Measurements from ENCODE around the gene CRACR2A. TPM values are rescaled to one million over a fixed set of nuclear protein-coding genes. Genes with fewer than 3 reads are reported as not detected.

The CRACR2A gene
- polyA plus RNA-seq, 3 donors: 2.8 to 10.7 (median 5.8) TPM

DNA sequence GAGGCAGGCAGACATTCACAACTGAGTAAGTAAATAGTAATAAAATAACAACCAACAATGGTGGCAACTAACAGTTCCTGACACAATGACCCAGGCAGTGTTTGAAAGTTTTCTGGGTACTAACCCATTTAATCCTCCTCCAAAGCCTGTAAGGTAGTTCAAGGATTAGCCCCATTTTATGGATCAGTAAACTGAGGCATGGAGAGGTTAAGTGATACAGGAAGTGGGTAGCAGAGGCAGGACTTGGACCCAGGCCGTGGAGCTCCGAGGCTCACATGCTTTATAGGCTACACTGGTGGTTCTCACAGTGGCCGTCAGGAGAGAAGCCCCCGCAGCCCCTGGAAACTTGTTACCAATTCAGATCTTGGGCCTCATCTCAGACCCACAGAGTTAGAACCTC, 17.5 kb downstream of the CRACR2A start:
- Histone ChIP-seq H3K27ac (ENCODE audit: low read depth in 1 of 2, low read length in 2 of 2) (no peak overlapping the region), H3K9me3 (replicated peaks in 1 of 2; ENCODE audit: control insufficient read depth in 1 of 2, insufficient read depth in 1 of 2, low read length in 2 of 2) (no peaks in the 10 kb centered on the region), H2AFZ (ENCODE audit: insufficient read depth, low read depth, low read length, poor library complexity, severe bottlenecking) (no peak overlapping the region), H3K4me1 (ENCODE audit: control insufficient read depth in 1 of 2, insufficient read depth in 2 of 2, low read length in 2 of 2) (peaks cover 14 to 16% of the 10 kb centered on the region in 2 donors), H3K27me3 (ENCODE audit: control insufficient read depth in 2 of 2, insufficient read depth in 2 of 2, low read length in 2 of 2) (no peaks in the 10 kb centered on the region), H3K9ac (ENCODE audit: insufficient read depth, low read length, poor library complexity, severe bottlenecking) (no peak overlapping the region), H3K4me3 (replicated peaks in 1 of 3; ENCODE audit: low read depth in 2 of 3, low read length in 3 of 3) (no peak overlapping the region), H4K20me1 (ENCODE audit: insufficient read depth, low read length) (no peaks in the 10 kb centered on the region), H3K36me3 (replicated peaks in 1 of 2; ENCODE audit: control insufficient read depth in 1 of 2, insufficient read depth in 2 of 2, low read length in 2 of 2) (peaks cover 3 to 31% of the 10 kb centered on the region in 2 donors), H3K4me2 (replicated peaks; ENCODE audit: extremely low read depth, low read length, poor library complexity, severe bottlenecking) (no peak overlapping the region), H3K79me2 (ENCODE audit: insufficient read depth, low read length) (no peaks in the 10 kb centered on the region)
- H3K4me1 Mint-ChIP-seq: peaks cover 21% of the 10 kb centered on the region
- DNase-seq: no peak
- no peak overlapping the region for H3K4me3 Mint-ChIP-seq
- H3K36me3 Mint-ChIP-seq: peaks cover 45 to 56% of the 10 kb centered on the region in 2 donors
- WGBS (ENCODE audit: insufficient coverage): 96% methylated on average over 3 of the region's 4 CpGs
- TF ChIP-seq, protein P1, sequence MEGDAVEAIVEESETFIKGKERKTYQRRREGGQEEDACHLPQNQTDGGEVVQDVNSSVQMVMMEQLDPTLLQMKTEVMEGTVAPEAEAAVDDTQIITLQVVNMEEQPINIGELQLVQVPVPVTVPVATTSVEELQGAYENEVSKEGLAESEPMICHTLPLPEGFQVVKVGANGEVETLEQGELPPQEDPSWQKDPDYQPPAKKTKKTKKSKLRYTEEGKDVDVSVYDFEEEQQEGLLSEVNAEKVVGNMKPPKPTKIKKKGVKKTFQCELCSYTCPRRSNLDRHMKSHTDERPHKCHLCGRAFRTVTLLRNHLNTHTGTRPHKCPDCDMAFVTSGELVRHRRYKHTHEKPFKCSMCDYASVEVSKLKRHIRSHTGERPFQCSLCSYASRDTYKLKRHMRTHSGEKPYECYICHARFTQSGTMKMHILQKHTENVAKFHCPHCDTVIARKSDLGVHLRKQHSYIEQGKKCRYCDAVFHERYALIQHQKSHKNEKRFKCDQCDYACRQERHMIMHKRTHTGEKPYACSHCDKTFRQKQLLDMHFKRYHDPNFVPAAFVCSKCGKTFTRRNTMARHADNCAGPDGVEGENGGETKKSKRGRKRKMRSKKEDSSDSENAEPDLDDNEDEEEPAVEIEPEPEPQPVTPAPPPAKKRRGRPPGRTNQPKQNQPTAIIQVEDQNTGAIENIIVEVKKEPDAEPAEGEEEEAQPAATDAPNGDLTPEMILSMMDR (IDR thresholded peaks at IDR 0.05): no peak
- H3K27me3 Mint-ChIP-seq (ENCODE audit: low read depth in 3 of 3): peaks cover 0 to 2% (median 1%) of the 10 kb centered on the region in 3 donors
- intact Hi-C loops (cut with micrococcal nuclease): no loop called here
- no peaks in the 10 kb centered on the region for H3K9me3 Mint-ChIP-seq
- no peak overlapping the region for H3K27ac Mint-ChIP-seq

DNA sequence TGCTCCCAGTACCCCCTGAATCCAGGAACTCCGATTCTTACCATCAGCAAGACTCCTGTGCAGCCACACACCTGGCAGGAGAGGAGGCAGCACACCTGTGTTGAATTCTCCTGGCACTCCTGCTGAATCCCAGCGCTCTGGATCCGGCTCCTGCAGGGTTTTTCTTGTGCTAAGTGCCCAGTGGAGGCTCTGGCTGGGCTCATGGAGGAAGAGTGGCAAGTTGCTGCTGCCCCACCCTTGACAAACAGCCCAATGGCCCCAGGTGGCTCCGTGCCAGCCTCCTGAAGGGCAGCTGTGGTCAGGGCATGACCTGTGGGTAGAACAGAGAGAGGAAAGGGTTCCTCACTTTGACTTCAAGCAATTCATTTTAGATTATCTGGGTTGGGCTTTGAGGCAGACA, 20.0 kb downstream of the CRACR2A start:
- Histone ChIP-seq H3K9ac (ENCODE audit: insufficient read depth, low read length, poor library complexity, severe bottlenecking) (no peak overlapping the region), H4K20me1 (ENCODE audit: insufficient read depth, low read length) (no peaks in the 10 kb centered on the region), H2AFZ (ENCODE audit: insufficient read depth, low read depth, low read length, poor library complexity, severe bottlenecking) (no peak overlapping the region), H3K4me2 (replicated peaks; ENCODE audit: extremely low read depth, low read length, poor library complexity, severe bottlenecking) (no peak overlapping the region), H3K4me3 (replicated peaks in 1 of 3; ENCODE audit: low read depth in 2 of 3, low read length in 3 of 3) (no peak overlapping the region), H3K36me3 (replicated peaks in 1 of 2; ENCODE audit: control insufficient read depth in 1 of 2, insufficient read depth in 2 of 2, low read length in 2 of 2) (peaks cover 3 to 26% of the 10 kb centered on the region in 2 donors), H3K27ac (ENCODE audit: low read depth in 1 of 2, low read length in 2 of 2) (no peak overlapping the region), H3K9me3 (replicated peaks in 1 of 2; ENCODE audit: control insufficient read depth in 1 of 2, insufficient read depth in 1 of 2, low read length in 2 of 2) (no peaks in the 10 kb centered on the region), H3K27me3 (ENCODE audit: control insufficient read depth in 2 of 2, insufficient read depth in 2 of 2, low read length in 2 of 2) (no peaks in the 10 kb centered on the region), H3K79me2 (ENCODE audit: insufficient read depth, low read length) (no peaks in the 10 kb centered on the region), H3K4me1 (ENCODE audit: control insufficient read depth in 1 of 2, insufficient read depth in 2 of 2, low read length in 2 of 2) (peaks cover 40 to 42% of the 10 kb centered on the region in 2 donors)
- 100% methylated on average over 3 of the region's 4 CpGs for WGBS (ENCODE audit: insufficient coverage)
- Mint-ChIP-seq H3K9me3 (peaks cover under 1 to 7% (median 7%) of the 10 kb centered on the region in 7 donors), H3K36me3 (peaks cover 44 to 49% of the 10 kb centered on the region in 2 donors), H3K4me1 (peaks cover 41% of the 10 kb centered on the region), H3K4me3 (no peak overlapping the region), H3K27ac (peak overlapping the region in 2 of 7 donors; percentile 33 to 42), H3K27me3 (ENCODE audit: low read depth in 3 of 3) (peaks cover 0 to 2% (median 1%) of the 10 kb centered on the region in 3 donors)
- TF ChIP-seq, protein P1 (IDR thresholded peaks at IDR 0.05): no peak
- no peak for DNase-seq
- intact Hi-C loops (cut with micrococcal nuclease): no loop called here

Measured in CD14-positive monocyte (primary cell).